Testis (tissue), 3 donors: Measurements from ENCODE around the gene TENM4. TPM values are rescaled to one million over a fixed set of nuclear protein-coding genes. Genes with fewer than 3 reads are reported as not detected.

Source experiments
- DNase-seq: peaks from one replicate; pipeline ENCODE4 v3.0.0-alpha.2; 2019
- H3K27ac ChIP-seq, 2 donors: fragments of 200-600 bp; sonication (generic); one replicate each; pipeline ENCODE4 v1.5.1; 2019
- H3K27me3 ChIP-seq: fragments of 200-600 bp; sonication (generic); one replicate; pipeline ENCODE4 v1.5.1; 2019
- H3K36me3 ChIP-seq: fragments of 200-600 bp; sonication (generic); one replicate; pipeline ENCODE4 v1.5.1; 2017; ENCODE audit warnings: low read depth; ENCODE audit errors: missing control alignments
- H3K4me1 ChIP-seq: fragments of 200-600 bp; sonication (generic); one replicate; pipeline ENCODE4 v1.5.1; 2019
- H3K4me3 ChIP-seq, 2 donors: fragments of 200-600 bp; sonication (generic); one replicate each; pipeline ENCODE4 v1.5.1; 2017 to 2019
- H3K9me3 ChIP-seq: fragments of 200-600 bp; sonication (generic); one replicate; pipeline ENCODE4 v1.5.1; 2017
- POLR2A ChIP-seq: fragments of 450-650 bp; IDR thresholded peaks from one replicate; pipeline ENCODE4 v1.6.1; 2017; ENCODE audit warnings: antibody characterized with exemption, mild to moderate bottlenecking, moderate library complexity
- WGBS, 2 donors: methylation state at CpG; one replicate each; pipeline ENCODE4 v1.1.5; 2018; 5-methylcytosine and 5-hydroxymethylcytosine counted together
- intact Hi-C: fragments of 100-400 bp; cut with DNase I; formaldehyde crosslinking; loops from one replicate; pipeline ENCODE4 v1.15.1; 2023; ENCODE audit warnings: low total_unique reads
- polyA plus RNA-seq: library from polyadenylated mRNA; stranded (reverse); fragments of 350-450 nt; fragmentation: Illumina TruSeq; extraction: RNeasy Lipid Tissue Mini Kit (QIAGEN cat#74804); gene quantifications from one replicate; pipeline ENCODE4 v1.2.3, GENCODE V29; 2014; ENCODE audit warnings: low read depth, low replicate concordance; ENCODE audit not compliant: insufficient read depth
- total RNA-seq, 2 donors: library from RNA; depleted of rRNA; stranded (reverse); fragments of >200 nt; gene quantifications; one replicate each; pipeline ENCODE4 v1.2.3, GENCODE V29; 2016
- TF ChIP-seq, protein P1 (sequence below), 3 experiments: fragments of 450-650 bp in 2 of 3; fragments of 200-600 bp in 1 of 3; sonication (generic) in 1 of 3; IDR thresholded peaks; one replicate each; pipeline ENCODE4 v1.5.1; 2016 to 2019; ENCODE audit warnings: antibody characterized with exemption in 3 of 3, mild to moderate bottlenecking in 2 of 3, moderate library complexity in 1 of 3

The TENM4 gene
- total and polyA plus RNA-seq, 3 donors from 2014 or later: 10.6 to 17.9 (median 11.4) TPM

GRCh38 chr11:78856211-78856610 lies 584.6 kb downstream of the TENM4 start:
- 80 to 85% methylated on average over 5 of the region's 5 CpGs for WGBS, 2 donors
- Histone ChIP-seq H3K27me3 (no peaks in the 10 kb centered on the region), H3K9me3 (no peaks in the 10 kb centered on the region), H3K27ac (no peak overlapping the region), H3K4me3 (no peak overlapping the region), H3K4me1 (no peaks in the 10 kb centered on the region), H3K36me3 (no peaks in the 10 kb centered on the region)
- no peak for TF ChIP-seq POLR2A
- TF ChIP-seq, protein P1, sequence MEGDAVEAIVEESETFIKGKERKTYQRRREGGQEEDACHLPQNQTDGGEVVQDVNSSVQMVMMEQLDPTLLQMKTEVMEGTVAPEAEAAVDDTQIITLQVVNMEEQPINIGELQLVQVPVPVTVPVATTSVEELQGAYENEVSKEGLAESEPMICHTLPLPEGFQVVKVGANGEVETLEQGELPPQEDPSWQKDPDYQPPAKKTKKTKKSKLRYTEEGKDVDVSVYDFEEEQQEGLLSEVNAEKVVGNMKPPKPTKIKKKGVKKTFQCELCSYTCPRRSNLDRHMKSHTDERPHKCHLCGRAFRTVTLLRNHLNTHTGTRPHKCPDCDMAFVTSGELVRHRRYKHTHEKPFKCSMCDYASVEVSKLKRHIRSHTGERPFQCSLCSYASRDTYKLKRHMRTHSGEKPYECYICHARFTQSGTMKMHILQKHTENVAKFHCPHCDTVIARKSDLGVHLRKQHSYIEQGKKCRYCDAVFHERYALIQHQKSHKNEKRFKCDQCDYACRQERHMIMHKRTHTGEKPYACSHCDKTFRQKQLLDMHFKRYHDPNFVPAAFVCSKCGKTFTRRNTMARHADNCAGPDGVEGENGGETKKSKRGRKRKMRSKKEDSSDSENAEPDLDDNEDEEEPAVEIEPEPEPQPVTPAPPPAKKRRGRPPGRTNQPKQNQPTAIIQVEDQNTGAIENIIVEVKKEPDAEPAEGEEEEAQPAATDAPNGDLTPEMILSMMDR (IDR thresholded peaks at IDR 0.05): no peak
- DNase-seq: no peak
- intact Hi-C loops: no loop called here

DNA sequence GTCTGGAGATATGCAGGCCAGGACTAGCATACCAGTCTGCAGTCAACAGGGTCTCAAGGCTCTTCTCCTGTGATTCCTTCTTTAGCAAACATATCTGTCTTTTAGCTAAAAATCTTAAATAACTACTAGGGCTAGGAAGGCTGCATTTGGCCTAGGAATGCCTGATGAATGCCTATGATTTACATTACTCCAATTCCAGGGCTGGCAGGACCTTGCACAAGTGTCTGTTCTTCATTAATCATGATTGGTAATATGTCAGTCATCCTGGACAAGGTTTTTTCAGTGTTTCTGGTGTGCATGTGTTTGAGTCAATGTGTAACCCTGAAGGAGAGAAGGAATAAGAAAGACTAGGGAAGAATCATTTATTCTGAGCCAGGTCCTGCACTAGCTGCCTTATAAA lies 585.7 kb downstream of the TENM4 start:
- no peak overlapping the region for H3K27ac ChIP-seq
- TF ChIP-seq, protein P1 (IDR thresholded peaks at IDR 0.05): no peak
- TF ChIP-seq POLR2A: no peak
- H3K27me3 ChIP-seq: no peaks in the 10 kb centered on the region
- no peaks in the 10 kb centered on the region for H3K4me1 ChIP-seq
- H3K4me3 ChIP-seq: no peak overlapping the region
- no peak for DNase-seq
- H3K9me3 ChIP-seq: no peaks in the 10 kb centered on the region
- H3K36me3 ChIP-seq: no peaks in the 10 kb centered on the region
- intact Hi-C loops: no loop called here

DNA sequence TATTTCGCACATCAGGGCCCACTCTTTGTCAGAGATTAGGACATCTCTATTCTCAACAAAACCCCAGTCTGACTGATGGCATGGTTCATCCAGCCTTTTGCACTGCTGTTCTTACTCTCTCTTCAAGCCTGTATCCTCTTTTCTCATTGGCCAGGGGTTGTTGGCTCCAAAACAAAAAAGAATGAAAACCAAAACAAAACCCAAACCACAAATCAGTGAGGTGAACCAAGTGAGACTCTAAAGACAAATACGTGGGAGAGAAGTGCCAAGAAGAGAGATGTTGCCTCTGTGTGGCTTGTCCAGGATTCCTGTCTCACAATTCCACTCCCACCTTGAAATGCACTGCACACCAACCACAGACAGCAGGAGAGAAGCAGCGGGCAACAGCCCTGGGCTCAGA lies 587.3 kb downstream of the TENM4 start:
- Histone ChIP-seq H3K36me3 (no peaks in the 10 kb centered on the region), H3K27me3 (no peaks in the 10 kb centered on the region), H3K4me1 (no peaks in the 10 kb centered on the region), H3K9me3 (no peaks in the 10 kb centered on the region), H3K4me3 (no peak overlapping the region), H3K27ac (no peak overlapping the region)
- no peak for DNase-seq
- intact Hi-C loops: no loop called here
- TF ChIP-seq POLR2A: no peak
- TF ChIP-seq, protein P1 (IDR thresholded peaks at IDR 0.05): no peak
- 82 to 86% methylated on average over 2 to 3 of the region's 3 CpGs for WGBS, 2 donors

DNA sequence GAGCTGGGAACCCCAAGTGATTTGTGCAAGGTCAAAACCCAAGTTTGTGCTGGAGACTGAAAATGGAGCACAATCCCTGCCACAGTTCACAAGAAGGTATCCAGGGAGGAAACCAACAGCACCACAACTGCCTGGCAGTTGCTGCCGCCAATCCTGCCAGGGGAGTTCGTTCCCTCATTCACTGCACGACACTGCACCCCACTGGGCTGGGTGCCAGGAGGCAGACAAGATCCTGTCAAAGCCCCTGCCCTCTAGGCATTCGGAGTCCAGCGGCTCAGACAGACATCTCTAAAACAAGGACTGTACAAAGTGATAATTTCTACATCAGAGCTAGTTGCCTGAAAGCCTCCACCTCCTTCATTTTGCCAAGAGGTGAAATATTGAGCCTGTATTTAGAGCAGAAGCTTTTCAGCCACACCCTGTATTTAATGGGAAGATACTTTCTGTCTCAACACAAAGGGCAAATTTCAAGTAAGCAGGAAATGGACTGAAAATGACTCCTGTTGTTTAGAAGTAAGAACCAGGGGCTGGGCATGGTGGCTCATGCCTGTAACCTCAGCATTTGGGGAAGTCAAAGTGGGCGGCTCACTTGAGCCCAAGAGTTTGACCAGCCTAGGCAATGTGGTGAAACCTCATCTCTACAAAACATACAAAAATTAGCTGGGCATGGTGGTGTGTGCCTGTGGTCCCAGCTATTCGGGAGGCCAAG lies 588.8 kb downstream of the TENM4 start:
- Histone ChIP-seq H3K27ac (no peak overlapping the region), H3K9me3 (no peaks in the 10 kb centered on the region), H3K27me3 (no peaks in the 10 kb centered on the region), H3K4me3 (no peak overlapping the region), H3K36me3 (no peaks in the 10 kb centered on the region), H3K4me1 (no peaks in the 10 kb centered on the region)
- no peak for DNase-seq
- no peak for TF ChIP-seq POLR2A
- TF ChIP-seq, protein P1 (IDR thresholded peaks at IDR 0.05): no peak
- intact Hi-C loops: no loop called here
- WGBS, 2 donors: 76 to 84% methylated on average over 5 to 7 of the region's 7 CpGs

- Histone ChIP-seq H3K4me1 (no peaks in the 10 kb centered on the region), H3K27me3 (no peaks in the 10 kb centered on the region), H3K27ac (no peak overlapping the region), H3K36me3 (no peaks in the 10 kb centered on the region), H3K4me3 (no peak overlapping the region), H3K9me3 (no peaks in the 10 kb centered on the region)
- DNase-seq: no peak
- WGBS, 2 donors: 93 to 95% methylated on average over 3 of the region's 3 CpGs
- intact Hi-C loops: no loop called here
- TF ChIP-seq POLR2A: no peak
- TF ChIP-seq, protein P1 (IDR thresholded peaks at IDR 0.05): no peak
Observed at GRCh38 chr11:78850078-78850477, 590.8 kb downstream of the TENM4 start.
